WTC11 (cell line): ENCODE data around the gene PAM. TPM values are rescaled to one million over a fixed set of nuclear protein-coding genes. Genes with fewer than 3 reads are reported as not detected.
A peak's percentile ranks its signal among the peaks of the same experiment; 100 is the strongest.

Experiments
- ATAC-seq: fragments of 200-7000 bp; cut with Tn5 transposase; 2 replicates; pipeline ENCODE4 v1.10.0; 2021; ENCODE audit warnings: mild to moderate bottlenecking, moderate library complexity
- CTCF ChIA-PET: fragments of 300-600 bp; sonication (Branson Sonifier 250); formaldehyde crosslinking; loops from one replicate; lab custom pipeline; 2021; ENCODE audit warnings: antibody characterized with exemption; lab: Charles Lee
- POLR2A ChIA-PET: fragments of 350-600 bp; sonication (Branson Sonifier 250); formaldehyde crosslinking; loops from one replicate; lab custom pipeline; 2021; ENCODE audit warnings: antibody characterized with exemption; lab: Charles Lee
- DNase-seq: peaks from one replicate; pipeline ENCODE4 v3.0.0; 2021; ENCODE audit warnings: low spot score
- H3K27ac Mint-ChIP-seq: 2 replicates; pipeline ENCODE4 v1.8.0; 2021; ENCODE audit warnings: mixed read lengths
- H3K27me3 Mint-ChIP-seq: 2 replicates; pipeline ENCODE4 v1.8.0; 2021; ENCODE audit warnings: low read depth, mild to moderate bottlenecking, moderate library complexity, mixed read lengths
- H3K36me3 Mint-ChIP-seq: 2 replicates; pipeline ENCODE4 v1.8.0; 2021; ENCODE audit warnings: mixed read lengths
- H3K4me1 Mint-ChIP-seq: 2 replicates; pipeline ENCODE4 v1.8.0; 2022; ENCODE audit warnings: mixed read lengths
- H3K4me3 Mint-ChIP-seq: 2 replicates; pipeline ENCODE4 v1.8.0; 2021; ENCODE audit warnings: mild to moderate bottlenecking, moderate library complexity, mixed read lengths
- H3K9me3 Mint-ChIP-seq: 2 replicates; pipeline ENCODE4 v1.8.0; 2021; ENCODE audit warnings: mixed read lengths
- CREB1 ChIP-seq: sonication (generic); formaldehyde crosslinking; IDR thresholded peaks from 2 replicates; pipeline ENCODE4 v1.8.0; 2023; ENCODE audit warnings: mild to moderate bottlenecking, missing genetic modification reagents
- ETV6 ChIP-seq: sonication (generic); formaldehyde crosslinking; IDR thresholded peaks from 2 replicates; pipeline ENCODE4 v1.8.1; 2022; ENCODE audit warnings: mild to moderate bottlenecking, missing genetic modification reagents
- FOXK1 ChIP-seq: sonication (generic); formaldehyde crosslinking; IDR thresholded peaks from 2 replicates; pipeline ENCODE4 v1.8.0; 2022; ENCODE audit warnings: mild to moderate bottlenecking, moderate library complexity, missing genetic modification reagents
- FOXP1 ChIP-seq: sonication (generic); formaldehyde crosslinking; IDR thresholded peaks from 2 replicates; pipeline ENCODE4 v1.8.0; 2022; ENCODE audit warnings: missing genetic modification reagents, mild to moderate bottlenecking, moderate library complexity, borderline replicate concordance
- JAZF1 ChIP-seq: fragments of 250-450 bp; sonication (Bioruptor Pico); IDR thresholded peaks from 2 replicates; pipeline ENCODE4 v1.9.0; 2021; ENCODE audit warnings: moderate library complexity, mild to moderate bottlenecking, inconsistent platforms
- MXD4 ChIP-seq: fragments of 250-450 bp; sonication (Bioruptor Pico); IDR thresholded peaks from 2 replicates; pipeline ENCODE4 v1.8.0; 2021; ENCODE audit warnings: mild to moderate bottlenecking, moderate library complexity, borderline replicate concordance
- NFE2L1 ChIP-seq: sonication (generic); formaldehyde crosslinking; IDR thresholded peaks from 2 replicates; pipeline ENCODE4 v1.8.1; 2023; ENCODE audit warnings: missing genetic modification reagents
- NFYB ChIP-seq: sonication (generic); formaldehyde crosslinking; conservative IDR thresholded peaks from 2 replicates; pipeline ENCODE4 v1.8.0; 2022; ENCODE audit warnings: low read depth, missing genetic modification reagents
- TEAD1 ChIP-seq: sonication (generic); formaldehyde crosslinking; IDR thresholded peaks from 2 replicates; pipeline ENCODE4 v1.8.0; 2022; ENCODE audit warnings: mild to moderate bottlenecking, missing genetic modification reagents
- TEAD4 ChIP-seq: sonication (generic); formaldehyde crosslinking; IDR thresholded peaks from 2 replicates; pipeline ENCODE4 v1.8.0; 2022; ENCODE audit warnings: mild to moderate bottlenecking, missing genetic modification reagents
- ZNF396 ChIP-seq: fragments of 250-450 bp; sonication (Bioruptor Pico); IDR thresholded peaks from 2 replicates; pipeline ENCODE4 v1.8.0; 2021; ENCODE audit warnings: mild to moderate bottlenecking, moderate library complexity, borderline replicate concordance
- total RNA-seq: library from RNA; stranded (reverse); gene quantifications from 3 replicates; pipeline ENCODE4 v1.2.3, GENCODE V29; 2021
- TF ChIP-seq, protein P1 (sequence below): sonication (generic); formaldehyde crosslinking; IDR thresholded peaks from 2 replicates; pipeline ENCODE4 v1.8.1; 2023; ENCODE audit warnings: mild to moderate bottlenecking, missing genetic modification reagents, moderate library complexity
- TF ChIP-seq, protein P2 (sequence below): sonication (generic); formaldehyde crosslinking; conservative IDR thresholded peaks from 2 replicates; pipeline ENCODE4 v1.8.1; 2022; ENCODE audit warnings: mild to moderate bottlenecking, missing genetic modification reagents
- TF ChIP-seq, protein P3 (sequence below): sonication (generic); formaldehyde crosslinking; IDR thresholded peaks from 2 replicates; pipeline ENCODE4 v1.8.0; 2022; ENCODE audit warnings: mild to moderate bottlenecking, missing genetic modification reagents
- TF ChIP-seq, protein P4 (sequence below): sonication (generic); formaldehyde crosslinking; IDR thresholded peaks from 2 replicates; pipeline ENCODE4 v1.8.1; 2022; ENCODE audit warnings: mild to moderate bottlenecking, moderate library complexity, missing genetic modification reagents
- TF ChIP-seq, protein P5 (sequence below): fragments of 250-450 bp; sonication (Bioruptor Pico); IDR thresholded peaks from 2 replicates; pipeline ENCODE4 v1.8.0; 2021; ENCODE audit warnings: mild to moderate bottlenecking
- TF ChIP-seq, protein P6 (sequence below): sonication (generic); formaldehyde crosslinking; IDR thresholded peaks from 2 replicates; pipeline ENCODE4 v1.8.1; 2023; ENCODE audit warnings: mild to moderate bottlenecking, missing genetic modification reagents, moderate library complexity

The PAM gene
- total RNA-seq, 1 experiment from 2014 or later = 52.3 TPM

DNA sequence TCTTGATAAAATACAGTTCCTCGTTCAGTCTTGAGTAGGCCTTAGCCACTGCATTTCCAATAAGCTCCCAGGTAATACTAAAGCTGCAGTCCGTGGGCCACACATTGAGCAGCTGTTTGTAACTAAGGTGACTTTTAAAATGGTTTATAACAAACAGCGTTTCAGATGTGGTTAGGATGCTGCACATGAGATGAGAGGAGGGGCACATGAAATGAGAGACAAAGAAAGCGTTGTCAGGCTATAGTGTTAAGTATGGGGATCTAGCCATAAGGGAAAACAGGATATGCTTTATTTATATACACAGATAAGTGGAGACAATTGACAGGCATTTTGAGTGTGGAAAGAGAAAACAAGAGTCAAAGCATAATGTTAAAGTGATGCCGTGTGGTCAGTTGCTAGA, 89.9 kb downstream of the PAM start:
- ChIA-PET POLR2A (interaction anchor here (1.1 kb wide), 1 partner anchor 8 kb away, joined by 3 read pairs; no protein-coding TSS in a partner anchor), CTCF (no interaction called here)
- Mint-ChIP-seq H3K9me3 (peaks cover 13% of the 10 kb centered on the region), H3K4me3 (no peak overlapping the region), H3K27me3 (no peaks in the 10 kb centered on the region), H3K4me1 (peaks cover 1% of the 10 kb centered on the region; the same call in 1 of the 2 replicates), H3K27ac (no peak overlapping the region), H3K36me3 (peaks cover 11% of the 10 kb centered on the region)
- no peak for TF ChIP-seq MXD4 (CRISPR knock-in tag)
- TF ChIP-seq, protein P1, sequence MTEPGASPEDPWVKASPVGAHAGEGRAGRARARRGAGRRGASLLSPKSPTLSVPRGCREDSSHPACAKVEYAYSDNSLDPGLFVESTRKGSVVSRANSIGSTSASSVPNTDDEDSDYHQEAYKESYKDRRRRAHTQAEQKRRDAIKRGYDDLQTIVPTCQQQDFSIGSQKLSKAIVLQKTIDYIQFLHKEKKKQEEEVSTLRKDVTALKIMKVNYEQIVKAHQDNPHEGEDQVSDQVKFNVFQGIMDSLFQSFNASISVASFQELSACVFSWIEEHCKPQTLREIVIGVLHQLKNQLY (CRISPR knock-in tag) = no peak
- no peak for TF ChIP-seq CREB1 (CRISPR knock-in tag)
- TF ChIP-seq FOXK1 (CRISPR knock-in tag) = no peak
- ATAC-seq (no peak), DNase-seq (no peak)

DNA sequence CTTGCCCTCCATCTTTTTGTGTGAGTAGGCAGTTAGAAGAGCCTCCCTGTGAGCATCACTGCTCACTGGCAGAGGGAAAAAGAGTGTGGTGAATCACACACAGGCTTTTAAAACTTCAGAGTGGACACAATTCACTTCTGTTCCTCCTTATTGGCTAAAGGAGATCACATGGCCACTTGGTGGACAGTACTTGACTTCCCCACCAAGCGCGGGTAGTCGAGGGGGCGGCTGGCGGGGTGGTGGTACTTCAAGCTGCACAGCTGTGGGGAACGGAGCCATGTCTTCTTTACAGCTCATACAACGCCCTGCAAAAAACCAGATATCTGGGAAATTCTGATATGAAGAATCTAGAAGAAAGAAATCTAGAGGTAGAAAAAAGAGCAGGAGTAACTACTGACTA, 95.4 kb downstream of the PAM start:
- CTCF ChIA-PET = no interaction called here
- H3K4me1 Mint-ChIP-seq = peaks cover 20% of the 10 kb centered on the region
- ATAC-seq (peak; percentile 71), DNase-seq (no peak)
- H3K4me3 Mint-ChIP-seq = no peak overlapping the region
- POLR2A ChIA-PET = no interaction called here
- no peaks in the 10 kb centered on the region for H3K9me3 Mint-ChIP-seq
- H3K36me3 Mint-ChIP-seq = peaks cover 3% of the 10 kb centered on the region
- TF ChIP-seq JAZF1 (CRISPR knock-in tag) (no peak), FOXP1 (no peak), ETV6 (CRISPR knock-in tag) (no peak), TEAD1 (CRISPR knock-in tag) (no peak), NFYB (peak; percentile 45; the same call in 1 of the 2 replicates), ZNF396 (CRISPR knock-in tag) (no peak), TEAD4 (CRISPR knock-in tag) (no peak), NFE2L1 (CRISPR knock-in tag) (no peak)
- TF ChIP-seq, protein P2, sequence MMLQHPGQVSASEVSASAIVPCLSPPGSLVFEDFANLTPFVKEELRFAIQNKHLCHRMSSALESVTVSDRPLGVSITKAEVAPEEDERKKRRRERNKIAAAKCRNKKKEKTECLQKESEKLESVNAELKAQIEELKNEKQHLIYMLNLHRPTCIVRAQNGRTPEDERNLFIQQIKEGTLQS (CRISPR knock-in tag) = no peak
- TF ChIP-seq, protein P3, sequence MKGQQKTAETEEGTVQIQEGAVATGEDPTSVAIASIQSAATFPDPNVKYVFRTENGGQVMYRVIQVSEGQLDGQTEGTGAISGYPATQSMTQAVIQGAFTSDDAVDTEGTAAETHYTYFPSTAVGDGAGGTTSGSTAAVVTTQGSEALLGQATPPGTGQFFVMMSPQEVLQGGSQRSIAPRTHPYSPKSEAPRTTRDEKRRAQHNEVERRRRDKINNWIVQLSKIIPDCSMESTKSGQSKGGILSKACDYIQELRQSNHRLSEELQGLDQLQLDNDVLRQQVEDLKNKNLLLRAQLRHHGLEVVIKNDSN (CRISPR knock-in tag) = peak; percentile 36; the same call in 1 of the 2 replicates
- TF ChIP-seq, protein P1 (CRISPR knock-in tag) = no peak
- TF ChIP-seq, protein P4, sequence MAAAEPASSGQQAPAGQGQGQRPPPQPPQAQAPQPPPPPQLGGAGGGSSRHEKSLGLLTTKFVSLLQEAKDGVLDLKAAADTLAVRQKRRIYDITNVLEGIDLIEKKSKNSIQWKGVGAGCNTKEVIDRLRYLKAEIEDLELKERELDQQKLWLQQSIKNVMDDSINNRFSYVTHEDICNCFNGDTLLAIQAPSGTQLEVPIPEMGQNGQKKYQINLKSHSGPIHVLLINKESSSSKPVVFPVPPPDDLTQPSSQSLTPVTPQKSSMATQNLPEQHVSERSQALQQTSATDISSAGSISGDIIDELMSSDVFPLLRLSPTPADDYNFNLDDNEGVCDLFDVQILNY (CRISPR knock-in tag) = no peak
- TF ChIP-seq, protein P5, sequence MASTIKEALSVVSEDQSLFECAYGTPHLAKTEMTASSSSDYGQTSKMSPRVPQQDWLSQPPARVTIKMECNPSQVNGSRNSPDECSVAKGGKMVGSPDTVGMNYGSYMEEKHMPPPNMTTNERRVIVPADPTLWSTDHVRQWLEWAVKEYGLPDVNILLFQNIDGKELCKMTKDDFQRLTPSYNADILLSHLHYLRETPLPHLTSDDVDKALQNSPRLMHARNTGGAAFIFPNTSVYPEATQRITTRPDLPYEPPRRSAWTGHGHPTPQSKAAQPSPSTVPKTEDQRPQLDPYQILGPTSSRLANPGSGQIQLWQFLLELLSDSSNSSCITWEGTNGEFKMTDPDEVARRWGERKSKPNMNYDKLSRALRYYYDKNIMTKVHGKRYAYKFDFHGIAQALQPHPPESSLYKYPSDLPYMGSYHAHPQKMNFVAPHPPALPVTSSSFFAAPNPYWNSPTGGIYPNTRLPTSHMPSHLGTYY (CRISPR knock-in tag) = no peak
- TF ChIP-seq, protein P6, sequence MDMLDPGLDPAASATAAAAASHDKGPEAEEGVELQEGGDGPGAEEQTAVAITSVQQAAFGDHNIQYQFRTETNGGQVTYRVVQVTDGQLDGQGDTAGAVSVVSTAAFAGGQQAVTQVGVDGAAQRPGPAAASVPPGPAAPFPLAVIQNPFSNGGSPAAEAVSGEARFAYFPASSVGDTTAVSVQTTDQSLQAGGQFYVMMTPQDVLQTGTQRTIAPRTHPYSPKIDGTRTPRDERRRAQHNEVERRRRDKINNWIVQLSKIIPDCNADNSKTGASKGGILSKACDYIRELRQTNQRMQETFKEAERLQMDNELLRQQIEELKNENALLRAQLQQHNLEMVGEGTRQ (CRISPR knock-in tag) = peak; percentile 69
- TF ChIP-seq, all 79 proteins: peak for 3
- Mint-ChIP-seq H3K27ac (peak overlapping the region; percentile 52; the same call in 1 of the 2 replicates), H3K27me3 (no peaks in the 10 kb centered on the region)

DNA sequence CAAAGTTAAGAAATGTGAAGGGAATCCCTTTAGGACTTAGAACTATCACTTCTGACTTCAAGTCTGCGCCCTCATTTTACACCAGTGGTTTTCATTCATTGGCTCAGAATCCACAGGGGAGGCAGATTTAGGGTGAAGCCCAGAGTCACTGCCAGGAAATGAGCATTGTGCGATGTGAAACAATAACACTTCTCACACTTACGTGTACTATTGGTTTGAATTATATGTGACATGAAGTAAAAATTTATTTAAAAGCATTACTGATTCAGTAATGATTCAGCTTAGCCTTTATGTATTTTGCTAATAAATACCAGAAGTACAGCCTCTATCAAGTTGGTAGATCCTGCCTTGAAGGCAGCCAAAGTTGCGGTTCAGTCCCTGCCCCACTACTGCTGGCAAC, 98.6 kb downstream of the PAM start:
- CTCF ChIA-PET = no interaction called here
- no peaks in the 10 kb centered on the region for H3K9me3 Mint-ChIP-seq
- no peak for TF ChIP-seq TEAD1 (CRISPR knock-in tag)
- H3K27me3 Mint-ChIP-seq = no peaks in the 10 kb centered on the region
- DNase-seq = no peak
- H3K4me3 Mint-ChIP-seq = no peak overlapping the region
- no peaks in the 10 kb centered on the region for H3K36me3 Mint-ChIP-seq
- H3K27ac Mint-ChIP-seq = no peak overlapping the region
- H3K4me1 Mint-ChIP-seq = peaks cover 20% of the 10 kb centered on the region
- POLR2A ChIA-PET = no interaction called here
- no peak for ATAC-seq
